ENCODE data around the gene TM9SF2.

The TM9SF2 gene, protein sequence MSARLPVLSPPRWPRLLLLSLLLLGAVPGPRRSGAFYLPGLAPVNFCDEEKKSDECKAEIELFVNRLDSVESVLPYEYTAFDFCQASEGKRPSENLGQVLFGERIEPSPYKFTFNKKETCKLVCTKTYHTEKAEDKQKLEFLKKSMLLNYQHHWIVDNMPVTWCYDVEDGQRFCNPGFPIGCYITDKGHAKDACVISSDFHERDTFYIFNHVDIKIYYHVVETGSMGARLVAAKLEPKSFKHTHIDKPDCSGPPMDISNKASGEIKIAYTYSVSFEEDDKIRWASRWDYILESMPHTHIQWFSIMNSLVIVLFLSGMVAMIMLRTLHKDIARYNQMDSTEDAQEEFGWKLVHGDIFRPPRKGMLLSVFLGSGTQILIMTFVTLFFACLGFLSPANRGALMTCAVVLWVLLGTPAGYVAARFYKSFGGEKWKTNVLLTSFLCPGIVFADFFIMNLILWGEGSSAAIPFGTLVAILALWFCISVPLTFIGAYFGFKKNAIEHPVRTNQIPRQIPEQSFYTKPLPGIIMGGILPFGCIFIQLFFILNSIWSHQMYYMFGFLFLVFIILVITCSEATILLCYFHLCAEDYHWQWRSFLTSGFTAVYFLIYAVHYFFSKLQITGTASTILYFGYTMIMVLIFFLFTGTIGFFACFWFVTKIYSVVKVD

GRCh38 chr13:99501184-99501847 lies at the start of gene TM9SF2:
TM9SF2 (plus strand) TSS chr13:99501472; CDS start chr13:99501607, 135 bp downstream.
- DNase-seq, result peak; percentile 43 to 98 (median 91)

GRCh38 chr13:99454518-99455183 lies 46.6 kb upstream of the TM9SF2 start:
- no peak for DNase-seq

- DNase-seq, result no peak
These were observed 42.0 kb upstream of the TM9SF2 start for GRCh38 chr13:99459099-99459850.

- peak in 1 of 56 donors; percentile 2 for DNase-seq
These were observed 40.5 kb upstream of the TM9SF2 start for GRCh38 chr13:99460802-99461201.

GRCh38 chr13:99463646-99464397 lies 37.5 kb upstream of the TM9SF2 start:
- no peak for DNase-seq

DNA sequence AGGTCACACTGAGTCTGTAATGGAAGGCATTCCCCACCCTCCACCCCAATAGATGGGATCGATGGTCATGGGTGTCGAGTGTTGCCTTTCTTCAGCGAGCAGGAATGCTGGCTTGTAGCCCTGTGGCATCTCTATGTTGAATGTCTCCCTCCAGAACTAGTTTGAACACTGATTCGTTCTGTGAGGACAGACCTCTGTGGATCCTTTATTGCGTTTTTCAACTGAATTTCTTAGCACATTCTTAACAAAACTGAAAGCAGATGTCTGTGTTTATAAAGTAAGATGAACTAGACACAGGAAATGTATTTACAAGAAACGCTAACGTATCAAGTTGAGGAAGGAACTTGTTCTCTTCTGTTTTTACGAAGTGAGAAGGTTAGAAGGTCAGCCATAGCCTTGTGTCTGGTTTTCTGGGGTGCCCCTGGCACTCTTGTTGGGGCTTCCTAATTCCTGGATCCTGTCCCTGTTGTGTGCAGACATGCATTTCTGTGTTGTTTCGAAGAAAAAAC lies 36.8 kb upstream of the TM9SF2 start:
- DNase-seq, result no peak

- no peak for DNase-seq
These were observed 35.8 kb upstream of the TM9SF2 start for GRCh38 chr13:99465454-99465853.

GRCh38 chr13:99467764-99468163 lies 33.5 kb upstream of the TM9SF2 start:
- DNase-seq, result no peak

DNA sequence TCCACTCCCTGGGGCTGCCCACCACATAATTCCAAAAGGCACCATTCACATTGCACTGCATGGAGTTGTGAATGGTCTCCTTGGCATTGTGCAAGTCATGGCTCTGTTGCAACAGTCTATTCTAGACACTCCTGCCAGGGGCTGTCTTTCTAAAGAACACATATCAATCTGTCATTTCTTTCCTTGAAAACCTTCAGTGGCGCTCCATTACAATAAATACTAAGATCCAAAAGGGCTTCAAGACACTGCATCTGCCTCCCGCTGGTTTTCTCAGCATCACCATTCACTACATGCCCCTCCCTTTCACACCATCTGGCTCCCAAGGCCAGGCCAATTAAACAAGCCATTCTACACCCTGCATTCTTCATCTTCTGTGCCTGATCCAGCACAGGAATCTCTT lies 32.2 kb upstream of the TM9SF2 start:
- no peak for DNase-seq

DNA sequence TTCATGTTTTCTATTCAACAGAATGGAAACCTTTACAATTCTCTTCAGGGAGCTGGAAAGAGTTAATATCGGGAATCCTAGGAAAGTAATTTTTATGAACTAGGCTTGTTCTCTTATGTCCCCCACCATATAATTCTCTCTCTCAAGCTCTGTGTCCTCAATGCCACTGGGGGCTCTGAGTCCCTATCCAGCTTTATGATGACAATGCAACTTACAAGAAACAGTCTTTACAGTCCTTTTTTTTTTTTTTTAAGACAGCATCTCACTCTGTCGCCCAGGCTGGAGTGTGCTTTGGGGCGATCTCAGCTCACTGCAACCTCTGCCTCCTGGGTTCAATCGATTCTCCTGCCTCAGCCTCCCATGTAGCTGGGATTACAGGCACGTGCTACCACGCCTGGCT lies 31.2 kb upstream of the TM9SF2 start:
- no peak for DNase-seq

DNA sequence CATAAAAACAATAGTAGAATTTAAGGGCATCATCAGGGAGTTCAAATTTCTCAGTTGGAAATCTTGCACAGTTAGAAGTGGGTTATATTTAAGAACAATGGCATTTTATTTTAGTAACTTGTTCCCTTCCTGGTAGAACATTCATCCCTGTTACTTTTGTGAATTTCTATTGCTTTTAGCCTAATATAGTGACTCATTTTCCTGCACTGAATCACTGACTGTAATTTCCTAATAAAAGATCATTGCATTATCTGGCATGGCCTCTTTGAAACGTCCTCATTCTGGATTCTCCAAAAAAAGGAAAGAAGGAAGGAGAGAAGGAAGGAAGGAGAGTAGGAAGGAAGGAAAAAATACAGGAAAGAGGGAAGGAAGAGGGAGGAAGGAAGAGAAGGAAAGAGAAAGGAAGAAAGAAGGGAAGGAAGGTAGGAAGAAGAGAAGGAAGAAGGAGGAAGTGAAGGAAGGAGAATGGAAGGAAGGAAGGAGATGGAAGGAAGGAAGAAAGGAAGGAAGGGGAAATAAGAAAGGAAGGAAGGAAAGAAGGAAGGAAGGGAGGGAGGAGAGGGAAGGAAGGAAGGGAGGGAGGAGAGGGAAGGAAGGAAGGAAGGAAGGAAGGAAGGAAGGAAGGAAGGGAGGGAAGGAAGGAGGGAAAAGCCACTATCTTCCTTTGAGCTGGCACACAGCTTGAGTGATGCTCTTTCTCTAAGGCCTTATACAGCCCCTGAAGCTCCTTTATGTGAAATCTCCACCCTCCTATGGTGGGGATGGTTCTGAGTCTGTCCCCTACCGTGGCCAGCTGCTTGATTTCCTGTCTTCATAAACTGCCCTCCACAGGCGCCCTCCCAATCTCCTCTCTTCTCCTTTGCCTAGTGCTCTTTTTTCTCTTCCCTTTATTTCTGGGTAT lies 29.8 kb upstream of the TM9SF2 start:
- DNase-seq, result no peak

GRCh38 chr13:99472122-99472440 lies 29.2 kb upstream of the TM9SF2 start:
- DNase-seq, result no peak

GRCh38 chr13:99473515-99473914 lies 27.8 kb upstream of the TM9SF2 start:
- DNase-seq, result no peak

DNA sequence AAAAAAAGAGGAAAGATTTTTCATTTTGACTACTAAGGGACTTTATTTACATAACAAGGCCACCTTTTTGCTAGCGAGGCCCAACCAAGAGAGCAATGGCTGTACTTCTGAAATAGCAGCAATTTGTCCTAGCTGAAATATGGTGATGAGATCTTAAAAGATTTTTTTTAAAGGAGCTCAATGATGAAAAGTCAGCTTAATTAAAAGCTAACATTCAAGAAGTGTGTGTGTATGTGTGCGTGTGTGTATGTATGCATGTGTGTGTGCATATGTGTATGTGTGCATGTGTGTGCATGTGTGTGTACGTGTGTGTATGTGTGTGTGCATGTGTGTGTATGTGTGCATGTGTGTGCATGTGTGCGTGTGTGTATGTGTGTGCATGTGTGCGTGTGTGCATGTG lies 24.6 kb upstream of the TM9SF2 start:
- DNase-seq, result no peak

- DNase-seq, result no peak
These were observed 23.8 kb upstream of the TM9SF2 start for GRCh38 chr13:99477493-99477892.

- no peak for DNase-seq
These were observed 19.9 kb upstream of the TM9SF2 start for GRCh38 chr13:99481366-99481765.

DNA sequence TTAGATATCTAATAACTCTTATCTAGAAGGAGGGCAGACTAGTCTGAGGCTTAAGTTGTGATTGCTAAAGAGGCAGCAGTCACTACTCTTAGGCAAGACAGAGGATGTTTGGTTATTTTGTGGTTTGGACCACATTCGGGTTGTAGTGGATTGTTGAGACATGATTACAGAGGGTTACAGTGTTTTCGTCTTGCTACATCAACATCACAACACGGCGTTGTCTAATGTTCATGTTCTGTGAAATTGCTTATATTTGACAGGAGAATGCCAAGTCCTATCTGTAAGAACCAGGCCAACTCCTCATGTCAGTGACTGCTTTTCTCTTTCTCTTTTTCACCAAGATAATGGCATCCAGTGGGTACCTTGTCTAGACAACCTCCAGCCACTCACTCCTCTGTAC lies 16.8 kb upstream of the TM9SF2 start:
- no peak for DNase-seq

DNA sequence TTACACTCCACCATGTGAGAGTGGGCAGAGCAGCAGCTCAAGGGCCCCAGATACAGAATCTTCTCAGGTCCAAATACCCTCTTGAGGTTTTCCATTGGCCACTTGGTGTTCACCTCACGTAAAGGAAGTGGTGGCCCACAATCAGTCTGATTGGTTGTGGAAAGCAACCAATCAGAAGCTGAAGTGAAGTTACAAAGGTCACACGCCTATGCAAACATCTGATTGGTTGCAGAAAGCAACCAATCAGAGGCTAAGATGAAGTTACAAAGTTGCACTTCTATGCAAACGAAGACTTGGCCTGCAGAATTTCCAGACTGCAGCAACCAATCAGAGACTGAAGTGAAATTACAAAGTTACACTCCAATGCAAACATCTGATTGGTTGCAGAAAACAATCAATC lies 14.3 kb upstream of the TM9SF2 start:
- no peak for DNase-seq

GRCh38 chr13:99489028-99489427 lies 12.2 kb upstream of the TM9SF2 start:
- no peak for DNase-seq

All from amygdala (tissue), 56 donors.